HG03521 (cell line): ENCODE results near the gene ABCC8.

Source experiments
- ATAC-seq: cut with Tn5 transposase; IDR thresholded peaks from one replicate; pipeline ENCODE4 v1.9.1; 2021; ENCODE audit warnings: mild to moderate bottlenecking, moderate library complexity; ENCODE audit not compliant: unreplicated experiment

ABCC8 gene

DNA sequence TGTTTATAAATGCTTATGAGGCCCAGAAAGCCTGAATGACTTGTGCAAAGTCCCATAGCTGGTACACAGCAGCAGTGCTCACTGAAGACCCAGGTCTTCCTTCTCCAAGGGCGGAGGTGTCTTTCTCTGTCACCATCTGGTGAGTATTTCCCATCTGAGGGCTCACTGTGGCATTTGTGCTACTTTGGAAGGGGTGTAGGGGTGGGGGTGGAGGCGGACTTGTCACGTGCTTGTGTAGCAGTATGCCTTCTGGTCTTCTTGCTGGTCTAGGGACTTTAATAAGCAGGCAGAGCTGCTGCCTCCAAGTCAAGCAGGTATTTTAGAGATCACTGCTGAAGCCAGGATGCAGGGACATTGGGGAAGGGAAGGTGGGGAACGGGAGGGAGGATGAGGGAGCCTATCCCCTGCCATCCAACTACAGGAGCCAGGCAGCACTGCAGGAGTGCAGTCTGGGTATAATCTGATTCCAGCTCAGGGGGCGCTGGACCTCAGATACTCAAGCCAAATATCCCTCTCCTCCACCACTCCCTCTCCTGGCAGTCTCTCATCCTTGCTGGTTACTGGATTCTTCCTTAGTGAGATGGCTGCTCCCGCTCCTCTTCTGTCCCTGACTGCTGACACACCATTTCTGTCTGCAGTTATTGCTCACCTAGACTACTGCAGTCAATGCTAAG, 3.4 kb downstream of the ABCC8 start:
- ATAC-seq = no peak

GRCh38 chr11:17472467-17472866, 4.2 kb downstream of the ABCC8 start:
- no peak for ATAC-seq

DNA sequence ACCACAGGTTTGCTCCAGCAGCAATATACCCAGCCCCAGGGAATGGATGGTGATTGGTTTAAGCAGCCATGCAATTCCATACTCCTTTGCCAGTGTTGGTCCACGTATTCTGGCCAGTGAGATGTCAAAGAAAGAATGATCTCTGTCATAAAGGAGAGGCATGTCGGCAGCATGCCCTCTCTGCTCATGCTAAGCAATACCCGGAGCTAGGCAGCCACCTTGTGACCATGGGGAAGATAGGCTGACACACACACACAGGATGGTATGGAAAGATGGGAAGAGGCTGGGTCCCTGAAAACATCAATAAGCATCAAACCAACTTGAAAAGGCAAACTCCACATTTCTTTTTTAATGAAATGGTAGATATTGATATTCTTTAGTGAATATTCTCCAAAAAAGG, 5.1 kb downstream of the ABCC8 start:
- no peak for ATAC-seq

DNA sequence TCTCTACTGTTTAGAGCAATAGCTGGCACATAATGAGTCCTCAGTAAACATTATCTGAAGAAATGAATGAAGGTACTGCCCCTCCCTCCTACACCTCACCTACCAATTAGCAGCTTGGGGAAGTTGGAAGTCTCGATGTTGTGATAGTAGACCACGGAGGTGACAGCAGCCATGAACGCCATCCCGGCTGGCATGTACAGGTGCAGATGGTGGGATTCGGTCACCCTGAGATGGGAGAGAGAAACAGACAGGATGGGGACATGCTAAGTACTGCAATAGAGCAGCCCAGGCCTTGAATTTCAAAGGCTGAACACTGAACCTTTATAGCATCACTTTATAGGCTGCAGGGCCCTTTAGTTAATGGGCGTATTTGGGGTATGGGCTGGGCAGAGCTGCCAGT, 6.6 kb downstream of the ABCC8 start:
- no peak for ATAC-seq

- ATAC-seq = no peak
Observed at GRCh38 chr11:17468122-17468521, 8.5 kb downstream of the ABCC8 start.

DNA sequence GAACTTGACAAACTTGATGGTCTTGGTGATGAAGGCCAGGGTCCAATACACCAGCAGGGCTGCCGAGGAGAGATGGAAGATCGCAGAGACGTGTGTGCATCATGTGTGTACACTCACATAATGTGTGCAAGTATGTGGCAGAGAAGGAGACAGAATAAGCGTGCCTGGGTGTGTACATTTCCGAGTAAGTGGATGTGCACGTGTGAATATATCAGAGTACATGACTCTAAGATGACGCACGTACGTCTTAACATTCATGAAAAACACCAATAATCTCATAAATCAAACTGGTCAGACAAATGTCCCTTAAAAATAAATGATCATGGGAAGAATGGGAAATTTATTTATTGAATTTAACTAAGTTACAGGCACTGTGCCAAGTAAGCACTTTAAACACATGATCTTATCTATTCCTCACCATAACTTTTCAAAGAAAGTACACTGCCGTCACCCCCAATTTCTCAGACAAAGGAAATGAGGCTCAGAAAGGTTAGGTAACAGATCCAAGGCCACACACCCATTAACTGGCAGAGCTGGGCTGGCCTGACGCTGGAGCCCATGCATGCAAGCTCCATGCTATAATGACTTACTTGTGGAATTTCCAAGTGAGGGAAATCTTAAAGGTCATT, 13.0 kb downstream of the ABCC8 start:
- no peak for ATAC-seq

DNA sequence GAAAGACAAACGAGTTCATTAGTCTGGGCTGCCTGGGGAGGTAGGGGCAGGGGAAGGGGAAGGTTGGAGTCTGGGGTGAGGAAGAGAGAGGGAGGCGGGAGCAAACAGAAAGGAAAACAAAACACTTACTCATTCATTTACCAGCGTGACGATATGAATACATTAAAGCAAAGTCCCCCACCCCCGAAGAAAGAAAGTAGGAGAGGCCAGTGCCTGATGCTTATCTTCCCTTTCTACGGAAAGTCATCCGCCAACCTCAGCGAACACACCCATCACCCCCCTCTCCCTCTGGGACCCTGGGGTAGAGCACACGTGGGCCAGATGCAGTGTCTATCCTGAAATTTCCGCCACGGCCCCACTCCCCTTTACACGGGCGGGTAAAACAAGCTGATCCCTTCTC, 13.7 kb downstream of the ABCC8 start:
- no peak for ATAC-seq

DNA sequence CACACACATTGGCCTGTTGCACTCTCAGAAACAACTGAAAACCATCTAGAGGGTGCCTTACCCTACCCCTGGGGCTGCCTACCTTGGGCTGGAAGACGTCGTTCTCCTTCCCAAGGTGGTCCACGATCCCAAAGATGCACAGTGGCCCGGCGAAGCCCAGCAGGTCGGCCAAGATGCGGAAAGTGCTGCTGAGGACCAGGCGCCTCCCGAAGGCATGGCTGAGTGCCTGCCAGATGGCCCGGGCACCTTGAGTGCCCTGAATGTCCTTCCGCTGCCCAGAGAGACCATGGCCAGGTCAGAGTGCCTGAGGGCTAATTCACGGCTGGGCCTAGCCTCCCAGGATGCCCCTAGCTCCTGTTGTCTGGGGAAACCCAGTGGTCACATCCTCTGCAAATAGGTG, 16.2 kb downstream of the ABCC8 start:
- ATAC-seq = no peak

DNA sequence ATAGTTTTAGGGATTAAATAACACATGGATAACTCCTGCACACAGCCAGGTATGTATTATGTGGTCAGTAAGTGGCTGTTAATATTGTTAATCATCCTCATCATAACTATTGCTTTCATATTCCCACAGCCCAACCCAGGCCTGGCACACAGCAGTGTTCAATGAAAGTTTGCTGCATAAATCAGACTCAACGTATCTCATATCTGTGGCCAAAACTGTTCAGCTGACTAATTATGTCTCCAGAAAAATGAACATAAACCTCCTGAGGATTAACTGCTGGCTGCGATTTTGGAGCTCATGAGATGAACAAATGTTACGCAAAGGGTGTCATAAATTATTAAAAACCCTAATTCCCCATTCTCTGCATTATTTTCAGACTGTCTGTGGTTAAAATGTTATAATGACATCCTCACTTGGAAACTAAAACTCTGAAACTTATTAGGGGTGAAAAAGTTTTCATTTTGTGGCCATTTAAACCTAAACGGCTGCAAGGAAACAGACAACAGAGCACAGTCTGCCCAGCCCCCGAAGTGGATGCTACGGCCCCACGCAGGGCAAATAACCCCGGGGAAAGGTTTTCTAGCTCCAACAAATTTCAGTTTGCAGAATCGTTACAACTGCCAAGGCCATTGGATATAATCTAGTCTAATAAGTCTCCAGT, 17.3 kb downstream of the ABCC8 start:
- ATAC-seq = no peak

- no peak for ATAC-seq
Observed at GRCh38 chr11:17458268-17458667, 18.4 kb downstream of the ABCC8 start.

- ATAC-seq = no peak
Observed at GRCh38 chr11:17457396-17458173, 19.1 kb downstream of the ABCC8 start.

DNA sequence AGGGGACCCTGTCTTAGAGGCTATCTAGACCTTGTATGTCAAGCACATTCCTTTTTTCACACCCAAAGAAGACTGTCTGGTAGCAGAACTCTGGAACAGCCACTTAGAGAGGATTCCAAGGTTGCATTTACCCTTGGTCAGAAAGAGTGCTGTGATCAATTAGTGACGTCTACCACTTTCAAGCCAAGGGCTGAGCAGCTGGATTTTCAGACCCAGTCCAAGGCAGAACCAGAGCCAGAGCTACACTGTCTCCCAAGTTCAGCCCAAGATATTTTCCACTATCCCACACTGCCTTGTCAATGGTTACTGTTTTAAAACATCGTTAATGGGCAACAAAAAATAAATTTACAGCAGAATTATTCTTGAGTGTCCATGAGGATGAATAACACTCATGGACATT, 24.0 kb downstream of the ABCC8 start:
- no peak for ATAC-seq

GRCh38 chr11:17449158-17449557, 27.5 kb downstream of the ABCC8 start:
- ATAC-seq = no peak

- ATAC-seq = no peak
Observed at GRCh38 chr11:17446482-17446881, 30.2 kb downstream of the ABCC8 start.

DNA sequence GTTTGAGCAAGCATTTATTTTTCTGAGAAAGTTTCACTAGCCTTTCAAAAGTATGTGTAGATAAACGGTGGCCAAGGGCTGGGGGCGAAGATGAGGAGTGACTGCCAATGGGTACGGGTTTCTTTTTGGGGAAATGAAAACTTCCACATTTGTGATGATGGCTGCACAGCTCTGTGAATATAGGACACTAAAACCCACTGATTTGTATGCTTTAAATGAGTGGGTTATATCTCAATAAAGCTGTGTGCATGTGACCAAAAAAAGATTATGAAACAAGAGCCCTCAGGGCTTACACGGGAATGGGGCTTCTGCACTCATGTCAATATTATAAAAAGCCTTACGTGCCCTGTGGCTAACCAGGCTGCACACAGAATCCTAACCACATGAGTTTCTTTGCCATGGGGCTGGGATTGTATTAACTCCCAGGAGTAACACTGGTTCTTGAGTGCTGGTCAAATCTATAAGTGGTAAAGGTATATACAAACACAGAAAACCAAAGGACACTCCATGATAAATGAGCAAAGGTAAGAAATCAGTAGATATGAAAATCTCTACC, 31.3 kb downstream of the ABCC8 start:
- ATAC-seq = no peak

DNA sequence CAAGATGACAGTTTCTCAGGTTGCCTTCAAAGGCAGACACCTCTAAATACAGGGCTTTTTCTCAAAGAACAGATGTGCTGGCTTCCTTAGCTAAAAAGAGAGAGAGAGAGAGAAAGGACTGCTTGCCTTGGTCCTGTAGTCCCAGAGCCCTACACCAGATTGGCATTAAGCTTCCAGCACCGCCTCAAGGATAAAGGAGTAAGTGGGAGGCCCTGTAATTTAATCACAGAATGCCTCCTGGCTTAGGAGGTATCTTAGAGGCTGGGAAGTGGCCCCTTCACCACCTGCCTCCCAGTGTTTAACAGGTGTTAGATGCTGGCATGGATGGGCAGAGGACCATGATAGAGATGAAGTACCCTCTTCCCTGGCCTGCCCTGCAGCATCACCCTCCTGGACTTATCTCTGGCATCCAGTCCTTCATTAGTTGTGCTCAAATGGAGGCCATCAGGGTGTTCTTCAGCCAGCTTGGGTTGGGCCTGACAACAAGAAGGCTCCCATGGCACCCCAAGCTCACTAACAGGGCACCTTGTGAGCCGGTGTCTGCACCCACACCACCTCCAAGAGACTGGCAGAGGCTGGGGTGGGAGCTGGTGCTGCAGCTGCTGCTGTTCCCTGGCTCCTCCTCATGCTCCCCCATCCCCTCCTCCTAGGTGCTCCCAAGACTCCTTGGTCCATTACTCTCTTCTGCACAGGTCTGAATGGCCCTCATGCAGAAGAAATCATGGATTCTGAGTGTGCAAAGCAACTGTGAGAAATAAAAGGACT, 32.5 kb downstream of the ABCC8 start:
- no peak for ATAC-seq

GRCh38 chr11:17443423-17443822, 33.2 kb downstream of the ABCC8 start:
- no peak for ATAC-seq

DNA sequence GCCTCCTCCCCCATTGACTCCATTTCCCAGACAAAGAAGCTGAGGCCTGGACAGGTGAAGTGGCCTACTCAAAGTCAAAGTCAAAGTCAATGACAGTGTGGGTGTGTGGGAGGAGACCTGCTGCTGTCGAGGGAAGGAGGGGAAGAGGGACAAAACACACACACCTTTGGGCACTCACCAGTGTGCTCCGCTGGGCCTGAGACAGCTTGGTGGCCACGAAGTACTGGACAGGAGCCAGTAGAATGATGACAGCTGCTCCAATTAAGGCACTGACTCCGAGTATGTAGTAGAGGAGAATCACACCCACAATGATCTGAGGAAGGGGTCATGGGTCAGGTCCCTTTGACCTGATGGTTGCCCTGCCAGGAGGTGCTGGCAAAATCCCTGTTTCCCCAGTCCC, 33.6 kb downstream of the ABCC8 start:
- no peak for ATAC-seq

GRCh38 chr11:17439316-17439782, 37.3 kb downstream of the ABCC8 start:
- no peak for ATAC-seq

- ATAC-seq = no peak
Observed at GRCh38 chr11:17437366-17437765, 39.3 kb downstream of the ABCC8 start.
